ENCODE results near the gene KMT2C. TPM values are rescaled to one million over a fixed set of nuclear protein-coding genes. Genes with fewer than 3 reads are reported as not detected.

The KMT2C gene
- polyA plus RNA-seq, 1 donor from 2014 or later, result 29.8 TPM

DNA sequence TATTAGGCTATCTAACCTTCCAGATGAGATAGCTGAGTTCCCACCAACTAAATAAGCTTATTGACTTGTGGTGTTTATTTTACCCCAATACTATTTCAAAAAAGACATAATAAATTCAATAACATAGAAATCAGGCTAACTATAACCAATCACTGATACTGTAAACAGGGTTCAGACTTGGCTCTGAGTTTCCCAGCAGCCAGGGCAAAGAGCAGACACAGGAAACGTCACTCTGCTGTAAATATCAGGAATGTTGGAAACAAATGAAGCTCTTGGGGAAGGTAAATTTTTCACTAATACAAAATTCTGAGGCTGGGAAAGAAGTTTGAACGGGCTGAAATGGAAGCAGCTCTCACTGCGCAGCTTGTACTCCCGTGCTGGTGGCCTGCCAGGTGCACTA, 295.7 kb downstream of the KMT2C start:
- Histone ChIP-seq H2AFZ (ENCODE audit: low read depth, low read length) (no peak overlapping the region), H3K79me2 (replicated peaks; ENCODE audit: insufficient read depth, low read length) (no peaks in the 10 kb centered on the region), H3K27ac (ENCODE audit: low read length) (no peak overlapping the region), H3K9ac (ENCODE audit: low read length) (no peak overlapping the region), H3K4me3 (ENCODE audit: low read length) (no peak overlapping the region), H3K36me3 (ENCODE audit: insufficient read depth, low read length) (peaks cover 14% of the 10 kb centered on the region), H3F3A (ENCODE audit: insufficient read depth, low read length, poor library complexity, severe bottlenecking) (no peaks in the 10 kb centered on the region), H3K4me2 (ENCODE audit: low read length) (no peak overlapping the region), H3K9me2 (ENCODE audit: insufficient read depth, low read length) (no peaks in the 10 kb centered on the region), H3K9me3 (ENCODE audit: low read length) (no peaks in the 10 kb centered on the region), H4K20me1 (ENCODE audit: insufficient read depth) (no peaks in the 10 kb centered on the region), H3K27me3 (ENCODE audit: insufficient read depth, low read depth, low read length) (no peaks in the 10 kb centered on the region)
- no peak for TF ChIP-seq RAD21 (conservative IDR thresholded peaks at IDR 0.05)
- no peak for TF ChIP-seq REST (IDR thresholded peaks at IDR 0.05; ENCODE audit: borderline replicate concordance)

DNA sequence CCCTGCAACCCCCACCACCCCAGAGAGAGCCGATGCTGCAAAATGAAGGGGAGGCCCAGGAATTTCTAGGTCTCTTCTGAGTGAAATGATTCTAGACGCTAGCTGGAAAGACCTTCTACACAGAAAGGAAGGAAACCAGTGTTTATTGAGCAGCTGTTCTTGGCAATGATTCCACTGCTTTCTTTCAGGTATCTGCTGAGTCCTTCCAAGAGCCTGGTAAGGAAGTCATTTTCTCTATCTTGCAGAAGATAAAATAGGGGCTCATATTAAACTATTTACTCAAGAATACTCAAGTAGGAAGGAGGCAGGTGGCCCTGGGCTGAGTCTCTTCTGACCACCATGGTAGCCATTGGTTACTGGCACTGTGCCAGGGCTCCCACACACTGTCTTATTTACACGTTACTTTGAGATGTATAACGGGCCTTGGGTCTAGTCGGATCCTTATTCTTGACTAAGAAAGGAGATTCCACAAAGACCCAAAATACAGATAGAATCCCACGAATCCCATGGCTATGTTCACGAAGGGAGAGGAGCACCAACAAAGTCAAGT, 298.3 kb downstream of the KMT2C start:
- Histone ChIP-seq H3K36me3 (ENCODE audit: insufficient read depth, low read length) (peaks cover 8% of the 10 kb centered on the region), H3K4me2 (ENCODE audit: low read length) (no peak overlapping the region)

More for the DNA sequence above, 298.3 kb downstream of the KMT2C start:
- H3K9ac ChIP-seq (ENCODE audit: low read length), result no peak overlapping the region
- no peaks in the 10 kb centered on the region for H3K79me2 ChIP-seq (replicated peaks; ENCODE audit: insufficient read depth, low read length)
- no peaks in the 10 kb centered on the region for H3K27me3 ChIP-seq (ENCODE audit: insufficient read depth, low read depth, low read length)
- H3K9me2 ChIP-seq (ENCODE audit: insufficient read depth, low read length), result no peaks in the 10 kb centered on the region
- TF ChIP-seq POLR2AphosphoS5 (IDR thresholded peaks at IDR 0.05) (no peak), REST (IDR thresholded peaks at IDR 0.05; ENCODE audit: borderline replicate concordance) (no peak), TAF1 (IDR thresholded peaks at IDR 0.05; ENCODE audit: low read depth) (no peak), MXI1 (conservative IDR thresholded peaks at IDR 0.05; ENCODE audit: poor library complexity, severe bottlenecking) (no peak), RAD21 (conservative IDR thresholded peaks at IDR 0.05) (no peak), CTCF (IDR thresholded peaks at IDR 0.05; ENCODE audit: poor library complexity, severe bottlenecking) (no peak), EZH2 (IDR thresholded peaks at IDR 0.05; ENCODE audit: borderline replicate concordance, insufficient read depth, low read length, poor library complexity, severe bottlenecking) (no peak), EP300 (conservative IDR thresholded peaks at IDR 0.05; ENCODE audit: poor library complexity, severe bottlenecking) (no peak), SMC3 (conservative IDR thresholded peaks at IDR 0.05; ENCODE audit: poor library complexity) (no peak)
- H2AFZ ChIP-seq (ENCODE audit: low read depth, low read length), result no peak overlapping the region
- H3K4me3 ChIP-seq (ENCODE audit: low read length), result no peak overlapping the region
- H3F3A ChIP-seq (ENCODE audit: insufficient read depth, low read length, poor library complexity, severe bottlenecking), result no peaks in the 10 kb centered on the region
- no peaks in the 10 kb centered on the region for H3K9me3 ChIP-seq (ENCODE audit: low read length)
- H4K20me1 ChIP-seq (ENCODE audit: insufficient read depth), result no peaks in the 10 kb centered on the region
- no peak overlapping the region for H3K27ac ChIP-seq (ENCODE audit: low read length)
